WTC11 (cell line): ENCODE data around the gene URI1. TPM values are rescaled to one million over a fixed set of nuclear protein-coding genes. Genes with fewer than 3 reads are reported as not detected.
"Not testable (repeated sequence)": the region's sequence is repeated elsewhere in the genome, so short reads cannot be mapped to it uniquely, and the experiment has no call there.

Experiments used
- ATAC-seq: fragments of 200-7000 bp; cut with Tn5 transposase; 2 replicates; pipeline ENCODE4 v1.10.0; 2021; ENCODE audit warnings: mild to moderate bottlenecking, moderate library complexity
- CTCF ChIA-PET: fragments of 300-600 bp; sonication (Branson Sonifier 250); formaldehyde crosslinking; loops from one replicate; lab custom pipeline; 2021; ENCODE audit warnings: antibody characterized with exemption; lab: Charles Lee
- POLR2A ChIA-PET: fragments of 350-600 bp; sonication (Branson Sonifier 250); formaldehyde crosslinking; loops from one replicate; lab custom pipeline; 2021; ENCODE audit warnings: antibody characterized with exemption; lab: Charles Lee
- DNase-seq: peaks from one replicate; pipeline ENCODE4 v3.0.0; 2021; ENCODE audit warnings: low spot score
- H3K27ac Mint-ChIP-seq: 2 replicates; pipeline ENCODE4 v1.8.0; 2021; ENCODE audit warnings: mixed read lengths
- H3K27me3 Mint-ChIP-seq: 2 replicates; pipeline ENCODE4 v1.8.0; 2021; ENCODE audit warnings: low read depth, mild to moderate bottlenecking, moderate library complexity, mixed read lengths
- H3K36me3 Mint-ChIP-seq: 2 replicates; pipeline ENCODE4 v1.8.0; 2021; ENCODE audit warnings: mixed read lengths
- H3K4me1 Mint-ChIP-seq: 2 replicates; pipeline ENCODE4 v1.8.0; 2022; ENCODE audit warnings: mixed read lengths
- H3K4me3 Mint-ChIP-seq: 2 replicates; pipeline ENCODE4 v1.8.0; 2021; ENCODE audit warnings: mild to moderate bottlenecking, moderate library complexity, mixed read lengths
- H3K9me3 Mint-ChIP-seq: 2 replicates; pipeline ENCODE4 v1.8.0; 2021; ENCODE audit warnings: mixed read lengths
- FOXK1 ChIP-seq: sonication (generic); formaldehyde crosslinking; IDR thresholded peaks from 2 replicates; pipeline ENCODE4 v1.8.0; 2022; ENCODE audit warnings: mild to moderate bottlenecking, moderate library complexity, missing genetic modification reagents
- GABPB1 ChIP-seq: sonication (generic); formaldehyde crosslinking; IDR thresholded peaks from 2 replicates; pipeline ENCODE4 v1.8.1; 2023; ENCODE audit warnings: mild to moderate bottlenecking, missing genetic modification reagents
- HMGA2 ChIP-seq: fragments of 250-450 bp; sonication (Bioruptor Pico); IDR thresholded peaks from 2 replicates; pipeline ENCODE4 v1.4.0; 2021; ENCODE audit warnings: mild to moderate bottlenecking, moderate library complexity
- IRF2 ChIP-seq: sonication (generic); formaldehyde crosslinking; IDR thresholded peaks from 2 replicates; pipeline ENCODE4 v1.8.0; 2022; ENCODE audit warnings: low read depth, missing genetic modification reagents, borderline replicate concordance
- MXD4 ChIP-seq: fragments of 250-450 bp; sonication (Bioruptor Pico); IDR thresholded peaks from 2 replicates; pipeline ENCODE4 v1.8.0; 2021; ENCODE audit warnings: mild to moderate bottlenecking, moderate library complexity, borderline replicate concordance
- NFE2L1 ChIP-seq: sonication (generic); formaldehyde crosslinking; IDR thresholded peaks from 2 replicates; pipeline ENCODE4 v1.8.1; 2023; ENCODE audit warnings: missing genetic modification reagents
- NR2C2 ChIP-seq: sonication (generic); formaldehyde crosslinking; IDR thresholded peaks from 2 replicates; pipeline ENCODE4 v1.8.0; 2022; ENCODE audit warnings: mild to moderate bottlenecking, missing genetic modification reagents
- ZNF232 ChIP-seq: sonication (generic); formaldehyde crosslinking; IDR thresholded peaks from 2 replicates; pipeline ENCODE4 v1.8.0; 2022; ENCODE audit warnings: mild to moderate bottlenecking, missing genetic modification reagents
- ZNF416 ChIP-seq: fragments of 250-450 bp; sonication (Bioruptor Pico); IDR thresholded peaks from 2 replicates; pipeline ENCODE4 v1.9.0; 2021; ENCODE audit warnings: mild to moderate bottlenecking, inconsistent platforms
- total RNA-seq: library from RNA; stranded (reverse); gene quantifications from 3 replicates; pipeline ENCODE4 v1.2.3, GENCODE V29; 2021
- TF ChIP-seq, protein P1 (sequence below): sonication (generic); formaldehyde crosslinking; IDR thresholded peaks from 2 replicates; pipeline ENCODE4 v1.8.1; 2022; ENCODE audit warnings: low read depth, mild to moderate bottlenecking, moderate library complexity, missing genetic modification reagents, borderline replicate concordance
- TF ChIP-seq, protein P2 (sequence below): sonication (generic); formaldehyde crosslinking; conservative IDR thresholded peaks from 2 replicates; pipeline ENCODE4 v1.8.1; 2023; ENCODE audit warnings: mild to moderate bottlenecking, low read depth, missing genetic modification reagents, moderate library complexity
- TF ChIP-seq, protein P3 (sequence below): fragments of 200-600 bp; IDR thresholded peaks from 2 replicates; pipeline ENCODE4 v1.8.0; 2022; ENCODE audit warnings: antibody characterized with exemption
- TF ChIP-seq, protein P4 (sequence below): sonication (generic); formaldehyde crosslinking; IDR thresholded peaks from 2 replicates; pipeline ENCODE4 v1.8.0; 2023; ENCODE audit warnings: missing genetic modification reagents
- TF ChIP-seq, protein P5 (sequence below): sonication (generic); formaldehyde crosslinking; IDR thresholded peaks from 2 replicates; pipeline ENCODE4 v1.8.1; 2023; ENCODE audit warnings: mild to moderate bottlenecking, missing genetic modification reagents, borderline replicate concordance

The URI1 gene
- total RNA-seq, 1 experiment from 2014 or later: 57.1 TPM

DNA sequence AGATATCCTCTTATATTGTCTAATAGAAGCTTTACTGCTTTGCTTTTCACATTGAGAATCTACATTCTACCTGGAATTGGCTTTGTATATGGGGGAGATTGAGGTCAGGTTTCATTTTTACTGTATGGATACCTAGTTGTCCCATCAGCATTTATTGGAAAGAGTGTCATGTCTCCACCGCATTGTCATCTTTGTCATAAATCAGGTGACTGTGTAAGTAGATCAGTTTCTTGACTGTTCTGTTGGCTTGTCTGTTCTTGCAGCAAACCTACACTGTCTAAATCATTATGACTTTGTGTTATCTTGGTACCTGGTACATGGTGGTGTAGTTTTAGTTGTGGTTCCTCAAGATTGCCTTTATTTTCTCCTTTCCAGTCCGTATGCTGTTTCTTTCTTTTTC lies 5.8 kb downstream of the URI1 start:
- peaks cover 18% of the 10 kb centered on the region for H3K9me3 Mint-ChIP-seq
- H3K27ac Mint-ChIP-seq: no peak overlapping the region
- no peaks in the 10 kb centered on the region for H3K27me3 Mint-ChIP-seq
- peaks cover 39% of the 10 kb centered on the region for H3K4me1 Mint-ChIP-seq
- ATAC-seq: no peak
- POLR2A ChIA-PET: no interaction called here
- no peak for DNase-seq
- H3K36me3 Mint-ChIP-seq: peaks cover 30% of the 10 kb centered on the region
- TF ChIP-seq HMGA2 (CRISPR knock-in tag) (no peak), MXD4 (CRISPR knock-in tag) (no peak), ZNF232 (CRISPR knock-in tag) (no peak), NFE2L1 (CRISPR knock-in tag) (no peak), FOXK1 (no peak), ZNF416 (CRISPR knock-in tag) (no peak), IRF2 (CRISPR knock-in tag) (no peak), NR2C2 (no peak), GABPB1 (no peak)
- TF ChIP-seq, protein P1, sequence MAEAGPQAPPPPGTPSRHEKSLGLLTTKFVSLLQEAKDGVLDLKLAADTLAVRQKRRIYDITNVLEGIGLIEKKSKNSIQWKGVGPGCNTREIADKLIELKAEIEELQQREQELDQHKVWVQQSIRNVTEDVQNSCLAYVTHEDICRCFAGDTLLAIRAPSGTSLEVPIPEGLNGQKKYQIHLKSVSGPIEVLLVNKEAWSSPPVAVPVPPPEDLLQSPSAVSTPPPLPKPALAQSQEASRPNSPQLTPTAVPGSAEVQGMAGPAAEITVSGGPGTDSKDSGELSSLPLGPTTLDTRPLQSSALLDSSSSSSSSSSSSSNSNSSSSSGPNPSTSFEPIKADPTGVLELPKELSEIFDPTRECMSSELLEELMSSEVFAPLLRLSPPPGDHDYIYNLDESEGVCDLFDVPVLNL (CRISPR knock-in tag): no peak
- TF ChIP-seq, protein P2, sequence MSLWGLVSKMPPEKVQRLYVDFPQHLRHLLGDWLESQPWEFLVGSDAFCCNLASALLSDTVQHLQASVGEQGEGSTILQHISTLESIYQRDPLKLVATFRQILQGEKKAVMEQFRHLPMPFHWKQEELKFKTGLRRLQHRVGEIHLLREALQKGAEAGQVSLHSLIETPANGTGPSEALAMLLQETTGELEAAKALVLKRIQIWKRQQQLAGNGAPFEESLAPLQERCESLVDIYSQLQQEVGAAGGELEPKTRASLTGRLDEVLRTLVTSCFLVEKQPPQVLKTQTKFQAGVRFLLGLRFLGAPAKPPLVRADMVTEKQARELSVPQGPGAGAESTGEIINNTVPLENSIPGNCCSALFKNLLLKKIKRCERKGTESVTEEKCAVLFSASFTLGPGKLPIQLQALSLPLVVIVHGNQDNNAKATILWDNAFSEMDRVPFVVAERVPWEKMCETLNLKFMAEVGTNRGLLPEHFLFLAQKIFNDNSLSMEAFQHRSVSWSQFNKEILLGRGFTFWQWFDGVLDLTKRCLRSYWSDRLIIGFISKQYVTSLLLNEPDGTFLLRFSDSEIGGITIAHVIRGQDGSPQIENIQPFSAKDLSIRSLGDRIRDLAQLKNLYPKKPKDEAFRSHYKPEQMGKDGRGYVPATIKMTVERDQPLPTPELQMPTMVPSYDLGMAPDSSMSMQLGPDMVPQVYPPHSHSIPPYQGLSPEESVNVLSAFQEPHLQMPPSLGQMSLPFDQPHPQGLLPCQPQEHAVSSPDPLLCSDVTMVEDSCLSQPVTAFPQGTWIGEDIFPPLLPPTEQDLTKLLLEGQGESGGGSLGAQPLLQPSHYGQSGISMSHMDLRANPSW: no peak
- TF ChIP-seq, protein P3, sequence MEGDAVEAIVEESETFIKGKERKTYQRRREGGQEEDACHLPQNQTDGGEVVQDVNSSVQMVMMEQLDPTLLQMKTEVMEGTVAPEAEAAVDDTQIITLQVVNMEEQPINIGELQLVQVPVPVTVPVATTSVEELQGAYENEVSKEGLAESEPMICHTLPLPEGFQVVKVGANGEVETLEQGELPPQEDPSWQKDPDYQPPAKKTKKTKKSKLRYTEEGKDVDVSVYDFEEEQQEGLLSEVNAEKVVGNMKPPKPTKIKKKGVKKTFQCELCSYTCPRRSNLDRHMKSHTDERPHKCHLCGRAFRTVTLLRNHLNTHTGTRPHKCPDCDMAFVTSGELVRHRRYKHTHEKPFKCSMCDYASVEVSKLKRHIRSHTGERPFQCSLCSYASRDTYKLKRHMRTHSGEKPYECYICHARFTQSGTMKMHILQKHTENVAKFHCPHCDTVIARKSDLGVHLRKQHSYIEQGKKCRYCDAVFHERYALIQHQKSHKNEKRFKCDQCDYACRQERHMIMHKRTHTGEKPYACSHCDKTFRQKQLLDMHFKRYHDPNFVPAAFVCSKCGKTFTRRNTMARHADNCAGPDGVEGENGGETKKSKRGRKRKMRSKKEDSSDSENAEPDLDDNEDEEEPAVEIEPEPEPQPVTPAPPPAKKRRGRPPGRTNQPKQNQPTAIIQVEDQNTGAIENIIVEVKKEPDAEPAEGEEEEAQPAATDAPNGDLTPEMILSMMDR: no peak
- TF ChIP-seq, protein P4, sequence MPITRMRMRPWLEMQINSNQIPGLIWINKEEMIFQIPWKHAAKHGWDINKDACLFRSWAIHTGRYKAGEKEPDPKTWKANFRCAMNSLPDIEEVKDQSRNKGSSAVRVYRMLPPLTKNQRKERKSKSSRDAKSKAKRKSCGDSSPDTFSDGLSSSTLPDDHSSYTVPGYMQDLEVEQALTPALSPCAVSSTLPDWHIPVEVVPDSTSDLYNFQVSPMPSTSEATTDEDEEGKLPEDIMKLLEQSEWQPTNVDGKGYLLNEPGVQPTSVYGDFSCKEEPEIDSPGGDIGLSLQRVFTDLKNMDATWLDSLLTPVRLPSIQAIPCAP (CRISPR knock-in tag): no peak
- TF ChIP-seq, protein P5, sequence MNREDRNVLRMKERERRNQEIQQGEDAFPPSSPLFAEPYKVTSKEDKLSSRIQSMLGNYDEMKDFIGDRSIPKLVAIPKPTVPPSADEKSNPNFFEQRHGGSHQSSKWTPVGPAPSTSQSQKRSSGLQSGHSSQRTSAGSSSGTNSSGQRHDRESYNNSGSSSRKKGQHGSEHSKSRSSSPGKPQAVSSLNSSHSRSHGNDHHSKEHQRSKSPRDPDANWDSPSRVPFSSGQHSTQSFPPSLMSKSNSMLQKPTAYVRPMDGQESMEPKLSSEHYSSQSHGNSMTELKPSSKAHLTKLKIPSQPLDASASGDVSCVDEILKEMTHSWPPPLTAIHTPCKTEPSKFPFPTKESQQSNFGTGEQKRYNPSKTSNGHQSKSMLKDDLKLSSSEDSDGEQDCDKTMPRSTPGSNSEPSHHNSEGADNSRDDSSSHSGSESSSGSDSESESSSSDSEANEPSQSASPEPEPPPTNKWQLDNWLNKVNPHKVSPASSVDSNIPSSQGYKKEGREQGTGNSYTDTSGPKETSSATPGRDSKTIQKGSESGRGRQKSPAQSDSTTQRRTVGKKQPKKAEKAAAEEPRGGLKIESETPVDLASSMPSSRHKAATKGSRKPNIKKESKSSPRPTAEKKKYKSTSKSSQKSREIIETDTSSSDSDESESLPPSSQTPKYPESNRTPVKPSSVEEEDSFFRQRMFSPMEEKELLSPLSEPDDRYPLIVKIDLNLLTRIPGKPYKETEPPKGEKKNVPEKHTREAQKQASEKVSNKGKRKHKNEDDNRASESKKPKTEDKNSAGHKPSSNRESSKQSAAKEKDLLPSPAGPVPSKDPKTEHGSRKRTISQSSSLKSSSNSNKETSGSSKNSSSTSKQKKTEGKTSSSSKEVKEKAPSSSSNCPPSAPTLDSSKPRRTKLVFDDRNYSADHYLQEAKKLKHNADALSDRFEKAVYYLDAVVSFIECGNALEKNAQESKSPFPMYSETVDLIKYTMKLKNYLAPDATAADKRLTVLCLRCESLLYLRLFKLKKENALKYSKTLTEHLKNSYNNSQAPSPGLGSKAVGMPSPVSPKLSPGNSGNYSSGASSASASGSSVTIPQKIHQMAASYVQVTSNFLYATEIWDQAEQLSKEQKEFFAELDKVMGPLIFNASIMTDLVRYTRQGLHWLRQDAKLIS (CRISPR knock-in tag): no peak
- TF ChIP-seq, all 79 proteins: peak for 0
- CTCF ChIA-PET: no interaction called here
- H3K4me3 Mint-ChIP-seq: no peak overlapping the region

DNA sequence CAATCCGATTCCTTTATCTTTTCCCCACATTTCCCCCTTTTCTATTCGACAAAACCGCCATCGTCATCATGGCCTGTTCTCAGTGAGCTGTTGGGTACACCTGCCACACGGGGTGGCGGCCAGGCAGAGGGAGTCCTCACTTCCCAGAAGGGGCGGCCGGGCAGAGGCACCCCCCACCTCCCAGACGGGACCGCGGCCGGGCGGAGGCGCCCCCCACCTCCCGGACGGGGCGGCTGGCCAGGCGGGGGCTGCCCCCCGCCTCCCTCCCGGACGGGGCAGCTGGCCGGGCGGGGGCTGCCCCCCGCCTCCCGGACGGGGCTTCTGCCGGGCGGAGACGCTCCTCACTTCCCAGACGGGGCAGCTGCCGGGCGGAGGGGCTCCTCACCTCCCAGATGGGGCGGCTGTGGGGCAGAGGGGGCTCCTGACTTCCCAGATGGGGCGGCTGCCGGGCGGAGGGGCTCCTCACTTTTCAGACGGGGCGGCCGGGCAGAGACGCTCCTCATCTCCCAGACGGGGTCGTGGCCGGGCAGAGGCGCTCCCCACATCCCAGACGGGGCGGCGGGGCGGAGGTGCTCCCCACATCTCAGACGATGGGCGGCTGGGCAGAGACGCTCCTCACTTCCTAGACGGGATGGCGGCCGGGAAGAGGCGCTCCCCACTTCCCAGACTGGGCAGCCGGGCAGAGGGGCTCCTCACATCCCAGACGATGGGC lies 6.9 kb downstream of the URI1 start:
- CTCF ChIA-PET, ATAC-seq: not testable (repeated sequence)

More for the DNA sequence above, 6.9 kb downstream of the URI1 start:
- DNase-seq, POLR2A ChIA-PET, H3K27ac Mint-ChIP-seq, H3K27me3 Mint-ChIP-seq, H3K4me3 Mint-ChIP-seq: not testable (repeated sequence)
- H3K36me3 Mint-ChIP-seq: peaks cover 30% of the 10 kb centered on the region
- H3K9me3 Mint-ChIP-seq: peaks cover 18% of the 10 kb centered on the region
- peaks cover 37% of the 10 kb centered on the region for H3K4me1 Mint-ChIP-seq
